Endodermal cell (in vitro differentiated cells): ENCODE results near the gene MEP1B. TPM values are rescaled to one million over a fixed set of nuclear protein-coding genes. Genes with fewer than 3 reads are reported as not detected.
"Not testable (repeated sequence)": the region's sequence is repeated elsewhere in the genome, so short reads cannot be mapped to it uniquely, and the experiment has no call there.

Experiments
- DNase-seq: peaks from one replicate; pipeline ENCODE4 v3.0.0-alpha.2; 2017
- H3K27ac ChIP-seq: 2 replicates; pipeline ENCODE4 v1.5.1; 2013; ENCODE audit warnings: mild to moderate bottlenecking, low read depth, low read length, moderate library complexity
- H3K27me3 ChIP-seq: 2 replicates; pipeline ENCODE4 v1.6.1; 2013; ENCODE audit warnings: mild to moderate bottlenecking, low read length, moderate library complexity; ENCODE audit not compliant: insufficient read depth, control insufficient read depth, poor library complexity, severe bottlenecking
- H3K36me3 ChIP-seq: 2 replicates; pipeline ENCODE4 v1.7.0; 2013; ENCODE audit warnings: mild to moderate bottlenecking, low read length, moderate library complexity; ENCODE audit not compliant: control insufficient read depth, insufficient read depth
- H3K4me1 ChIP-seq: one replicate; pipeline ENCODE4 v1.7.0; 2013; ENCODE audit warnings: low read length; ENCODE audit not compliant: control insufficient read depth, insufficient read depth
- H3K4me3 ChIP-seq: 2 replicates; pipeline ENCODE4 v1.5.1; 2013; ENCODE audit warnings: mild to moderate bottlenecking, low read length, moderate library complexity
- H3K9ac ChIP-seq: 2 replicates; pipeline ENCODE4 v1.6.1; 2013; ENCODE audit warnings: mild to moderate bottlenecking, low read length, moderate library complexity; ENCODE audit not compliant: poor library complexity, severe bottlenecking; ENCODE audit errors: extremely low read depth
- H3K9me3 ChIP-seq: 2 replicates; pipeline ENCODE4 v1.6.1; 2013; ENCODE audit warnings: mild to moderate bottlenecking, low read length, moderate library complexity; ENCODE audit not compliant: control insufficient read depth
- H3K27ac Mint-ChIP-seq: 2 replicates; pipeline ENCODE4 v1.8.0; 2020; ENCODE audit warnings: mixed read lengths
- H3K27me3 Mint-ChIP-seq: 2 replicates; pipeline ENCODE4 v1.8.0; 2021; ENCODE audit warnings: mild to moderate bottlenecking, mixed read lengths; ENCODE audit not compliant: insufficient read depth
- H3K36me3 Mint-ChIP-seq: 2 replicates; pipeline ENCODE4 v1.8.0; 2020; ENCODE audit warnings: low read depth, mixed read lengths
- H3K4me1 Mint-ChIP-seq: 2 replicates; pipeline ENCODE4 v1.8.0; 2020; ENCODE audit warnings: mixed read lengths
- H3K4me3 Mint-ChIP-seq: 2 replicates; pipeline ENCODE4 v1.8.0; 2020; ENCODE audit warnings: mild to moderate bottlenecking, moderate library complexity, mixed read lengths
- H3K9me3 Mint-ChIP-seq: 2 replicates; pipeline ENCODE4 v1.8.0; 2020; ENCODE audit warnings: mild to moderate bottlenecking, mixed read lengths
- CTCF ChIP-seq: fragments of 200-600 bp; sonication (generic); conservative IDR thresholded peaks from 2 replicates; pipeline ENCODE4 v1.5.0; 2021; ENCODE audit warnings: antibody characterized with exemption, mild to moderate bottlenecking
- WGBS, 2 experiments: methylation state at CpG; one replicate each; pipeline versions ENCODE4 v1.1.5 to v1.1.7; 2013; ENCODE audit warnings: missing lambda C conversion rate in 2 of 2, mixed read lengths in 1 of 2; ENCODE audit not compliant: insufficient coverage in 1 of 2, insufficient read length in 1 of 2; 5-methylcytosine and 5-hydroxymethylcytosine counted together
- total RNA-seq, 2 donors: library from RNA; stranded (reverse); fragmentation: NEBNext Ultra II Directional in 1 of 2; extraction: Animal tissue kit (Norgen Biotek cat#: 25700) in 1 of 2; gene quantifications; 2 replicates in 1 of 2; 3 replicates in 1 of 2; pipeline ENCODE4 v1.2.1, GENCODE V29; 2021

The MEP1B gene
- total RNA-seq, 2 donors from 2014 or later: not detected

- Histone ChIP-seq H3K4me3 (no peak overlapping the region), H3K9me3 (no peaks in the 10 kb centered on the region), H3K36me3 (no peaks in the 10 kb centered on the region), H3K9ac (no peak overlapping the region), H3K27ac (no peak overlapping the region), H3K4me1 (no peaks in the 10 kb centered on the region), H3K27me3 (no peaks in the 10 kb centered on the region)
- TF ChIP-seq CTCF: no peak
- 100% methylated on average over 2 of the region's 2 CpGs; no CpG with 5 or more reads in 1 of the 2 experiments for WGBS, 2 experiments
- Mint-ChIP-seq H3K4me3 (no peak overlapping the region), H3K4me1 (no peaks in the 10 kb centered on the region), H3K27me3 (no peaks in the 10 kb centered on the region), H3K27ac (no peak overlapping the region), H3K9me3 (no peaks in the 10 kb centered on the region), H3K36me3 (no peaks in the 10 kb centered on the region)
- DNase-seq: no peak
Measured at GRCh38 chr18:32216390-32216789, 26.6 kb downstream of the MEP1B start.

GRCh38 chr18:32219431-32220018, 29.7 kb downstream of the MEP1B start:
- no peak overlapping the region for H3K9ac ChIP-seq
- H3K4me1 ChIP-seq: no peaks in the 10 kb centered on the region
- H3K27me3 ChIP-seq: no peaks in the 10 kb centered on the region
- Mint-ChIP-seq H3K4me1 (no peaks in the 10 kb centered on the region), H3K27me3 (no peaks in the 10 kb centered on the region), H3K9me3 (no peaks in the 10 kb centered on the region), H3K27ac (no peak overlapping the region), H3K4me3 (no peak overlapping the region), H3K36me3 (no peaks in the 10 kb centered on the region)
- no peaks in the 10 kb centered on the region for H3K9me3 ChIP-seq
- no peaks in the 10 kb centered on the region for H3K36me3 ChIP-seq
- DNase-seq: no peak
- no peak overlapping the region for H3K4me3 ChIP-seq
- no peak for TF ChIP-seq CTCF
- WGBS, 2 experiments: 87 to 94% methylated on average over 3 of the region's 3 CpGs
- no peak overlapping the region for H3K27ac ChIP-seq

- 94 to 100% methylated on average over 10 to 15 of the region's 15 CpGs for WGBS, 2 experiments
- not testable (repeated sequence) for H3K9ac ChIP-seq, H3K4me1 Mint-ChIP-seq, H3K4me3 Mint-ChIP-seq, H3K36me3 ChIP-seq, H3K4me3 ChIP-seq, H3K27ac ChIP-seq, H3K27me3 ChIP-seq, H3K36me3 Mint-ChIP-seq, H3K27me3 Mint-ChIP-seq, H3K4me1 ChIP-seq, DNase-seq, H3K27ac Mint-ChIP-seq
- peaks cover 11% of the 10 kb centered on the region for H3K9me3 Mint-ChIP-seq
- H3K9me3 ChIP-seq: peaks cover 15% of the 10 kb centered on the region
Measured at GRCh38 chr18:32233348-32233747, 43.5 kb downstream of the MEP1B start.

- no peak for DNase-seq
- WGBS, 2 experiments: 89 to 90% methylated on average over 2 to 3 of the region's 3 CpGs
Measured at GRCh38 chr18:32237049-32237448, 47.2 kb downstream of the MEP1B start.

More at GRCh38 chr18:32237049-32237448, 47.2 kb downstream of the MEP1B start:
- Mint-ChIP-seq H3K27ac (no peak overlapping the region), H3K4me3 (no peak overlapping the region), H3K4me1 (no peaks in the 10 kb centered on the region), H3K9me3 (peaks cover 11% of the 10 kb centered on the region), H3K27me3 (peaks cover 1% of the 10 kb centered on the region), H3K36me3 (peaks cover 3% of the 10 kb centered on the region)
- Histone ChIP-seq H3K9ac (no peak overlapping the region), H3K27me3 (no peaks in the 10 kb centered on the region), H3K4me3 (no peak overlapping the region), H3K27ac (no peak overlapping the region), H3K9me3 (peaks cover 15% of the 10 kb centered on the region), H3K4me1 (no peaks in the 10 kb centered on the region), H3K36me3 (no peaks in the 10 kb centered on the region)
- TF ChIP-seq CTCF: no peak
